NCI-H510A treated with DMSO at 0.1 percent for 48 hours (cell line): ENCODE measurements around the gene FBXO42.
A peak's percentile ranks its signal among the peaks of the same experiment; 100 is the strongest.
"Not testable (repeated sequence)": the region's sequence is repeated elsewhere in the genome, so short reads cannot be mapped to it uniquely, and the experiment has no call there.

Source experiments
- DNase-seq: peaks from one replicate; lab custom pipeline; 2025; lab: John Stamatoyannopoulos, UW

The FBXO42 gene

GRCh38 chr1:16372535-16373285, 20.4 kb upstream of the FBXO42 start:
- no peak for DNase-seq

- DNase-seq, result no peak
Observed at GRCh38 chr1:16371725-16372124, 19.4 kb upstream of the FBXO42 start.

GRCh38 chr1:16369821-16370220, 17.5 kb upstream of the FBXO42 start:
- DNase-seq, result no peak

DNA sequence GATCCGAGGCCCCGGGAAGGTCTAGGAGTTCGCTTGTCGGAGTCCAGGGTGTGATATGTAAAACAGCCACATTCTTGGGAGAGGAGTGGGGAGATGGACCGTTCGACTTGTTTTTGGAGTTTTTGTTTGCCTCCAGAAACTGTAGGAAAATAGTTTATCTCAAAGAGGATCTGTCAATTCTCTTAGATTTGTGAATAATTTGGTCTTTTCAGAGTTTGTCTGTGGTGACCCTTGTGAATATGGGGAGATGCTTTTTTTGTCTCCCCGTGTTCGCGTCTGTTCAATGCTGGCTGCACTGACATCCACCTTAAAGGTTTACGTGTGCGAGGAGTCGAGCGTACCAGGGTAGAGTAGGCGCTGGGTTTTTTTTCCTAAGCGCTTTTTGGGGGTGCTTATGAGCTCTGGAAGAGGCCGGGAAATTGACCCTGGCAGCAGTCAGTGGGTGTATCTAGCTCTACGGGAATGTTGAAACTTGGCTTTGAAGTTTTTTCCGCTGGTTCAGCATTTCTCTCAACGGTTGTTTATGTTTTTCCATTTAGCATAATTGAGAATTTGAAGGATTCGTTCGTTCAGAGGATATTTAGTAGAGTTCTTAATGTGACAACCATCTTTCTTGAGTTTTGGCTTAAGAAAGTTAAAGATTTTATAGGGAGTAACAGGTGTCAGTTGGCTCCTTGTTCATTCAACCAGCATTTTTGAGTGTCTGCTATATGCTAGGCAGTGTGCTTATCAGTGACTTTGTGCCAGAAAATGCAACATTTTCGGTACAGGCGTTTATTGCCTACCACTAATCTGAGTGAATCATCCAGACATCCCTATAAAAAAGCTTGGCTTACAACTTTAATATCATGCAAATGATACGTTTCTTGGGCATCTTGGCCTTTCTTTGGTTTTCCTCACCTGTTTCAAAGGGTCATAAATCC, 15.9 kb upstream of the FBXO42 start:
- DNase-seq, result no peak

- peak; percentile 95 for DNase-seq
Observed at GRCh38 chr1:16367258-16367967, 15.1 kb upstream of the FBXO42 start.

GRCh38 chr1:16366722-16367257, 14.5 kb upstream of the FBXO42 start, which contains the start of gene SZRD1:
Gene SZRD1 (plus strand): TSS chr1:16367242. CDS start chr1:16367258, 16 bp downstream.
- DNase-seq, result peak; percentile 100

GRCh38 chr1:16365146-16365498, 12.8 kb upstream of the FBXO42 start:
- DNase-seq, result not testable (repeated sequence)

DNA sequence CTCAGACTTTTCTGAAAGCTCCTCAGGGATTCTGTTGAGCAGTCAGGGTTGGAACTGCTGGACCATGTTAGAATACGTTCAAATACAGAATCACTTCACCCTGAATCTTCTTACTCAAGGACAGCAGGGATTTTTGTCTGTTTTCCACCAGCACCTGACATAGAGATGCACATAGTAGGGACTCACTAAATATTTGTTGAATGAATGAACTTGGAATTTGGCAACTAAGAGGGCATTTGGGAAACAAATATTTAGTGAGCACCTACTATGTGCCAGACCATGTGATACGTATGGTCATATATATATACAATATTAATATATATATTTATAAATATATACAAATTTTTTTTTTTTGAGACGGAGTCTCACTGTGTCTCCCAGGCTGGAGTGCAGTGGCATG, 4.6 kb upstream of the FBXO42 start:
- DNase-seq, result no peak

GRCh38 chr1:16354619-16355018, 2.3 kb upstream of the FBXO42 start:
- DNase-seq, result no peak

GRCh38 chr1:16352842-16353535, 709 bp upstream of the FBXO42 start:
- no peak for DNase-seq

- no peak for DNase-seq
Observed at GRCh38 chr1:16351456-16351993, 755 bp downstream of the FBXO42 start.

DNA sequence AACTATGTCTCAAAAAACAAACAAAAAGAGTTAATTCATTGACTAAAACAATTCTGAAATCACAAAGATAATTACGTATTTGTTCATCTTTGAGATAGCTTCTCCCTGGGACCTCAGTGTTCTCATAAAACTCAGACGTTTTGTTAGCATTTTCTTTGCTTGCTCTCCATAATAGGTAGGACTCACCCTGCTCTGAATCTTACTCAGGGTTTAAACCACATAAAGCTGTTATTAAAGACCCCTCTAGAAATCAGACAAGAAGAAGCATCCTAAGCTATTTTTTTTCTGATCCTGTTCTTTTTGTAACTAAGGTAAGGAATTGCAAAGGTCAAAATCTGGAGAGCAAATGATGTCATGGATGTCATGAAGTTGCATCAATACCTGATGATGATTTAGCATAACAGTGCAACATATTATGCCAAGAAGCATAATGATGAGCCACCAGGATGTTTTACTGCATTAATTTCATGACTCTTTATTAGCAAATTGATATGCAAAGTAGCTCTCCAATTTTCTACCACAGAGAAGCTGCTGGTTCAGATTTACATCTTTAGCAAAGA, 2.4 kb downstream of the FBXO42 start:
- DNase-seq, result no peak

GRCh38 chr1:16348414-16349182, 3.7 kb downstream of the FBXO42 start:
- no peak for DNase-seq

GRCh38 chr1:16343276-16343675, 9.0 kb downstream of the FBXO42 start:
- not testable (repeated sequence) for DNase-seq

DNA sequence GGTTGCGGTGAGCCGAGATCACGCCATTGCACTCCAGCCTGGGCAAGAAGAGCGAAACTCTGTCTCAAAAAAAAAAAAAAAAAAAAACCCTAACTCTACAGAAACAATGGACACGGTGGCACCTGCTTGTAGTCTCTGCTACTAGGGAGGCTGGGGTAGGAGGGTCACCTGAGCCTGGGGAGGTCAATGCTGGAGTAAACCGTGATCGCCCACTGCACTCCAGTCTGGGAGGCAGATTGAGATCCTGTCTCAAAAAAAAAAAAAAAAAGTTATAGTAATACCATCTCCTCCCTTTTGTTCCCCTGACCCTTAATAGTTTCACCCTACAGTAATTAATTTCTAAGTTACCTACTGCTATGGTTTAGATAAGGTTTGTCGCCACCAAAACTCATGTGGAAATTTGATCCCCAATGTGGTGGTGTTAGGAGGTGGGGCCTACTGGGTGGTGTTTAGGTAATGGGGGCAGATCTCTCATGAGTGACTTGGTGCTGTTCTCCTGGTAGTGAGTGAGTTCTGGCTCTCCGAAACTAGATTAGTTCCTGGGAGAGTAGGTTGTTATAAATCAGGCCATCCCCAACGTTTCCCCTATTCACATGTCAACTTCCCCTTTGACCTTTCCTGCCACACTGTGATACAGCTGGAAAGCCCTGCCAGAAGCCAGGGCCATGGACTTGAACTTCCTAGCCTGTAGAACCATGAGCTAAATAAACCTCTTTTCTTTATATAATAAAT, 9.8 kb downstream of the FBXO42 start:
- no peak for DNase-seq

GRCh38 chr1:16340673-16341072, 11.6 kb downstream of the FBXO42 start:
- no peak for DNase-seq

- no peak for DNase-seq
Observed at GRCh38 chr1:16338961-16339360, 13.3 kb downstream of the FBXO42 start.

- DNase-seq, result no peak
Observed at GRCh38 chr1:16334655-16335340, 17.5 kb downstream of the FBXO42 start.
